HG03457 (cell line): ENCODE measurements around the gene CFAP44.
"Not testable (repeated sequence)": the region's sequence is repeated elsewhere in the genome, so short reads cannot be mapped to it uniquely, and the experiment has no call there.

Experiments used
- ATAC-seq: cut with Tn5 transposase; IDR thresholded peaks from one replicate; pipeline ENCODE4 v1.9.1; 2021; ENCODE audit warnings: moderate number of reproducible peaks; ENCODE audit not compliant: unreplicated experiment

Gene CFAP44, protein sequence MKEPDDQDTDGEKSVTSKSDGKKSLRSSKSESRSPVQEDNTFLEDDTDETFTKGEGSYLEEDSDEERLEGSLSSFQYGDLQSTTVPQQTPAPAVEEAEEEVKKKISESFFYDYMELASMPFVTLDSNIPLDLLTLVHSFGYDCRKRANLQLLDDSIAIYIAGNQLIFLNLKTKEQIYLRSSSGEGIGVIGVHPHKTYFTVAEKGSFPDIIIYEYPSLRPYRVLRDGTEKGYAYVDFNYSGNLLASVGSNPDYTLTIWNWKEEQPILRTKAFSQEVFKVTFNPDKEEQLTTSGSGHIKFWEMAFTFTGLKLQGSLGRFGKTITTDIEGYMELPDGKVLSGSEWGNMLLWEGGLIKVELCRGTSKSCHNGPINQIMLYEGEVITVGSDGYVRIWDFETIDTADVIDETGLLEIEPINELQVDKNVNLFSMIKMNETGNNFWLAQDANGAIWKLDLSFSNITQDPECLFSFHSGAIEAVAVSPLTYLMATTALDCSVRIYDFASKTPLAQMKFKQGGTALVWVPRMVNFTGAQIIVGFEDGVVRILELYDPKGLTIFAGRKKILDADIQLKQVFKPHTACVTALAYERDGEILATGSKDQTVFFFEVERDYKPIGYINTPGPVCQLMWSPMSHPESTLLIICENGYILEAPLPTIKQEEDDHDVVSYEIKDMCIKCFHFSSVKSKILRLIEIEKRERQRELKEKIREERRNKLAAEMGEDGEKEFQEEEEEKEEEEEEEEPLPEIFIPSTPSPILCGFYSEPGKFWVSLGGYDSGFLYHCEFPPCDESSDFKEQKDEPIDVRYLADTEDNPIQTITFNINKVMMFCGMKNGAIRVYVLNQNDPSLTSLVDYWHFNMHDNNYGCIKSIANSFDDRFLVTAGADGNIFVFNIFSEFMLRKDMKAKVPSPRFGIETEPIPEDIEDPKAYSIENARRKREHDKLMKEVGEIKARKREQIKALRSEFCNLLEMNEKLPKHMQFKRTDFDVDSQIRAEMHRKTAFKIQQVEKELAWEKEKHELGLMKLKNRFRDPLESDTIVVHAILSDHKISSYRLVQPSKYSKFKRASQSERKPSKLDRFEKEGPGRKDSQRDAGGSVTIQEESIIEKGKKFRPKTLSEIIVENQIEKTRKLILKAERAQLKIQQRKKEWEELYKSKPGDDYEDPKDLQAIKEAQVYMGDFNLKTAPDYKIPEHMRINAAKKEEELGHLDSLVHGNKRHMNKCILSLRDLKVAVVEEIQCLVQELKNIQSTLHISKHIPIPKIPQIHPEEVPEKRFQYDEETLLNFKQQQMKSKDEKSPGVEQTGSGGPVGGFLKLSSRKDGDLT (N-terminal part only)

DNA sequence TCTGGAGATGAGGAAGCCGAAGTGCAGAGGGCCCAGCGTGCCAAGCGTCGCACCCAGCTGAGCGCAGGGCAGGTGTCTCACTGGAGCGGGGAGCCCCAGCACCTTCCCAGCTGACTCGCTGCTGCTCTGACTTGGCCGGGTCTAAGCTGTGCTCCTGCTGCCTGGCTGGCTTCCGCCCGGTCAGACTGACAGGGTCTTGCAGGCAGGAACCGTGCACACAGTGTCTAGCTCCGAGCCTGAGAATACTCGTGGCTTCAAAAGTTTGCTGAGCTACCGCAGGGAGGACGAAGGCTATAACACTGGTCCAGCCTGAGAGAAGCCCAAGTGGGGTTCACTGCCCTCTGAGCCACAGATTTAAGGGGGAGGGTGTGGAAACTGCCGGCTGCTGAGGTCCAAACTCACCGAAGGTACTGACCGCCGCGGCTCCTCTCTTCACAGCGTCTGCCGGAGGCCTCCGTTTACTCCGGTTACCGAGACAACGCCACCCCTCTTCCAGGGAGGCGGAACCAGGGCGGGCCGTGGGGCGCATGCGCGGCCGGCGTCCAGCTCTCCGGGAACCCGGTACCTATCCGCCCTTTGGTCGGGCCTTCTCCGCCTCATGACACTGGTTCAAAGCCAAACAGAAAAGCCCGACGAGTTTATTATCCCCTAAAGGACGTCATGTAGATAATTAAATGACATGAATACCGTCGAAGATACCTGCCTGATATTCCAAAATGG lies at the start of gene CFAP44:
CFAP44 (minus strand) TSS at position 443 of the 720 bp plus-strand sequence. CDS start 7,829 bp downstream, outside the sequence.
- no peak for ATAC-seq

DNA sequence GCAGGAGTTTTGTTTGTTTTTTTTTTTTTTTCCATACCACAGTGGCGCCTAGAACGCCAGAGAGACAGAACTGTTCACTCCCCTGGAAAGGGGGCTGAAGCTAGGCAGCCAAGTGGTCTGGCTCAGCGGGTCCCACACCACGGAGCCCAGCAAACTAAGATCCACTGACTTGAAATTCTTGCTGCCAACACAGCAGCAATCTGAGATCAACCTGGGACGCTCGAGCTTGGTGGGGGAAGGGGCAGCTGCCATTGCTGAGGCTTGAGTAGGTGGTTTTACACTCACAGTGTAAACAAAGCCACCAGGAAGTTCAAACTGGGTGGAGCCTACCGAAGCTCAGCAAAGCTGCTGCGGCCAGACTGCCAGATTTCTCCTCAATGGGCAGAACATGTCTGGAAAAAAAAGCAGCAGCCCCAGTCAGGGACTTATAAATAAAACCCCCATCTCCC lies 43.9 kb upstream of the CFAP44 start:
- no peak for ATAC-seq

DNA sequence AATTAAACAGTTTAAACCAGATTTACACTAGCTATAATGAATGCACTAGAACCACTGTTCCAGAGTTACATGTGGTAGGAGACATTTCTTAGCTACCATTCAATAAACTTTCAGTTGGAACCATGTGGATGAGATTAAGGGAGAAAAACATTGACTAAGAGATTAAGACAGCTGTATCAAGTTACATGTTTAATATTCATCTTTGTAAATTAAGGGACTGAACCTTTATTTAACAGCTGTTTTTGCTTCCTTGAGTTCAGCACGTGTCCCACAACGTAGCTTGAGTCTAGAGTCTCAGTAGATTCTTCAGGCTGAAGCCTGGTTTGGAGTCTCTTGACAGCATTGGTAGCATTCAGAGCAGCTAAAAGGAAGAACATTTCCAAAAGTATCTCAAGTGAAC lies 27.2 kb upstream of the CFAP44 start:
- no peak for ATAC-seq

DNA sequence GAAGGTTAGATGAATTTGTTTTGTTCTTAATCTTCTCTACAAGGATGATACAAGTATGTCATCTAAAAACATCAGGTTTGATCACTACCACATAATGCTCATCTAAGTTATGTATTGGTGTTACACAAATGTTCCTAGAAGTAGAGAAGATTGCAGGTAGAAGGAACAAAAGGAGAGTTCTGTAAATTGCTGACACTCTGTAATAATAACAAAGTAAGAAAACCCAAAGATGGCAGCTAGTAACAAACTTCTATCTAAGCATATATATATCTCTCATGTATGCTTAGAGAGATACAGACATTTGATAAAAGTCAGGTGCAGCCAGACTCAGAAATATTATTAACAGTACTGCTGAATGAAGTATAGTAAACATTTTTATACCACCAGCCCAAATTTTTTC lies 20.2 kb upstream of the CFAP44 start:
- no peak for ATAC-seq

DNA sequence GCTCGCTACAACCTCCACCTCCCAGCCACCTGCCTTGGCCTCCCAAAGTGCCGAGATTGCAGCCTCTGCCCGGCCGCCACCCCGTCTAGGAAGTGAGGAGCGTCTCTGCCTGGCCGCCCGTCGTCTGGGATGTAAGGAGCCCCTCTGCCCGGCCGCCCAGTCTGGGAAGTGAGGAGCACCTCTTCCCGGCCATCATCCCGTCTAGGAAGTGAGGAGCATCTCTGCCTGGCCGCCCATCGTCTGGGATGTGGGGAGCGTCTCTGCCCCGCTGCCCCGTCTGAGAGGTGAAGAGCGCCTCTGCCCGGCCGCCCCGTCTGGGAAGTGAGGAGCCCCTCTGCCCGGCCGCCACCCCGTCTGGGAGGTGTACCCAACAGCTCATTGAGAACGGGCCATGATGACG lies 17.3 kb upstream of the CFAP44 start:
- ATAC-seq, result not testable (repeated sequence)

DNA sequence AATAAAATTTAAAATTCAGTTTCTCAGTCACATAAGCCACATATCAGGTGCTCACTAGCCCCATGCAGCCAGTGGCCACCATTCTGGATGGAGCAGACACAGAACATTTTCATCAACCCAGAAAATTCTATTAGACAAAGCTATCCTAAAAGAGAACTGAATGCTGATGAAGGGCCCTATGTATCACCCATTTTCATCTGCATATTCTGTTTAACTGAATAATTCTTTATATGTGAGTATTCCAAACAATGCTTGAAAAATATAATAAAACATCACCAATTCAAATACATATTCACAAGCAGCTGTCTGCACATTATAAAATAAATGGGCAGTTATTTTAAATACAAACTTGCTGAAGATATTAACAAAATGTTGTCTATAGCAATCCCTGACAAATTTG lies 14.2 kb upstream of the CFAP44 start:
- no peak for ATAC-seq

DNA sequence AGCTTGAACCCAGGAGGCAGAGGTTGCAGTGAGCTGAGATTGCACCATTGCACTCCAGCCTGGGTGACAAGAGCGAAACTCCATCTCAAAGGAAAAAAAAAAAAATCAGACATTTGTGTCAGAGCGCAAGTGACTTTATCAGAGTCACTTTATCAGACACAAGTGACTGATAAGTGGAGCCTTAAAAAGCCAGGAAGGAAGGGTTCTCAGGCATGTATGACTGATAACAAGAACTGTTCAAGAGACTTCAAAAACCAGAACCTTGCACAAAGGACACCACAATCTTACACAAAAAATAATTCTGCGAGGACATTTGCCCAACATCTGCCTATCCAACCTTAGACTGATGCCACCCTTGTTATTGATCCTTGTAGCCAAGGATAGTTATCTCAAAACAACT lies 13.3 kb upstream of the CFAP44 start:
- ATAC-seq, result no peak

DNA sequence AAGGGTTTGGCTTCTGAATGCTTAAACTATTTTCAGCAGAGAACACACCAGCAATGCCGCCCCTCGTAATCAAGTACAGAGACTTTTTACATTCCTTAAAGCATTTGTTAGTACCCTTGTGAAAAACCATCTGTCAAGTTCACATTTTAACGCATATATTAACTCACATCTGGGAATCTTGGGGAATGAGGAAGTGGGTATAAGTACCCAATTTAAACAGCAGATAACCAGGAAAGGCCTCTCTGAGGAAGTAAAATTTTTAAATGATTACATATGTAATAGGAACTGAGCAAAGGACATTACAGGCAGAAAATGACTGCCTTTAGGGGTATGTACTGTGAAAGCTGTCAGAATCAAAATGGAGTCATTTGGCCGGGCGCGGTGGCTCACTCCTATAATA lies 12.8 kb upstream of the CFAP44 start:
- no peak for ATAC-seq

DNA sequence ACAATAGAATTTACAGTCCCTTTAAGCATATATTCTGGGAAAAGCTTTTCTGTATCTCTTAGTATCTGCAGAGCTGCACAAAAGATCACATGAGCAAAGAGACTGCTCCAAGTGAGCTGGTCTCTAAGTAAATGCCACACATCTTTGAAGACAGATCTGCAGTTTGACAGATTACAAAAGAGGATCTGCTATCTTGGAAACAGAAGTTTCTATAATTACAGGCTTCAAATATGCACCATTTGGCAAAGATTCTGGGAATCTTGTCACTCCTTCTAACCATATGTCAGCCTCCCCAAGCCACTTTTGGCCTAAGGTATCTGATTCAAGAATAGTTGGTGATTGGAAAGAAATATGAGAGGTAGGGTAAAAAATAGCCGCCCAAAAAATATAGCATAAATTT lies 9.6 kb upstream of the CFAP44 start:
- ATAC-seq, result no peak

DNA sequence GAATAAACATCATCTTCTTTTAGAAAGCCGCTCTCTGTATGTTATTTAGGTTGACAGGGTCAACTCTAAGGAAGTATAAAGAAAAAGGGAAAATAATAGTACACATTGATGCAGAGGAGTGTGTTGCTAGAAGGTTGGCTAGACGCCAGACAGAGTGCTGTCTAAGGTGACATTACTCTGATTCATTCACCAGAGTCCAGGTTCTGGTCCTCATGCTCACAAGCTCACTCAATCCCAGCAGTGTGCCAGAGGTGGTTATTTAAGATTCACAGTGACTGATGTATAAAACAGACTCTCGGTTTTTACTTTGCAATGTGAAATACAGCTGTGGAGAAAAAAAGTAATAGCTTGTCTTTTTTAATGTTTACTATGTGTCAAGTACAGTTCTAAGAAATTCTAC lies 1.7 kb downstream of the CFAP44 start:
- no peak for ATAC-seq

DNA sequence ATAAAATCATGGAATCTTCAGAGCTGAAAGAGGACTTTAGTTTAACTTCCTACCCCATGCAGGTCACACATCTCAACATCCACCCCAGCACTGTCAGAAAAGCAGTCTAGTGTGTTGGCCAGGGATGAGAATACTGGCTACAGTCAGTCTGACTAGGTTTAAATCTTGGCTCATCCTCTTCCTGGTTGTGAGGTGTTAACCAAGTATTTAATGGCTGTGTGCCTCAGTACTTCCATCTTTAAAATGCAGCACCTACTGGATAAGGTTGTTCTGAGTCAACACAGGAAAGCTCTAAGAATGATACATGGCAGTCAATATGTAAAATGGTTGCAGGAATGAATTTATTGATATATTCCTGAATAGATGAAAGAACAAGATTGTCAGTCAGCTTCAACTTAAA lies 3.1 kb downstream of the CFAP44 start:
- ATAC-seq, result no peak

DNA sequence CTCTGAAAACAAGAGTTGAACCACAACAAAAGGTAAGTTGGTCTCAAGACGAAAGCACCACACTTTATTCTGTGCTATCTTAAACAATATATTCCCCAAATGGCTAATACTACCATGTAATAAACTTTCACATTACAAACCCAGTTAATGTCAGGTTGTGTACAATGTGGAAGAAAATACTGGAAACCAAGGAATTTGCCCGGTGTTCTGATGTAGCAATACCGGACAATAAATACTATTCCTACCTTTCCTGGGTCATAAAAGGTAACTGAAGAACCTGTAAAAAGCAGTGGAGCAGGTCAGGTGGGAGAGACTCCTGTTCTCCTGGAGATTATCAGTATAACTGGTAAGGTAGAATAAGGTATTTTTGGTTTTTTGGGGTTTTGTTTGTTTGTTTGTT lies 3.9 kb downstream of the CFAP44 start:
- no peak for ATAC-seq

DNA sequence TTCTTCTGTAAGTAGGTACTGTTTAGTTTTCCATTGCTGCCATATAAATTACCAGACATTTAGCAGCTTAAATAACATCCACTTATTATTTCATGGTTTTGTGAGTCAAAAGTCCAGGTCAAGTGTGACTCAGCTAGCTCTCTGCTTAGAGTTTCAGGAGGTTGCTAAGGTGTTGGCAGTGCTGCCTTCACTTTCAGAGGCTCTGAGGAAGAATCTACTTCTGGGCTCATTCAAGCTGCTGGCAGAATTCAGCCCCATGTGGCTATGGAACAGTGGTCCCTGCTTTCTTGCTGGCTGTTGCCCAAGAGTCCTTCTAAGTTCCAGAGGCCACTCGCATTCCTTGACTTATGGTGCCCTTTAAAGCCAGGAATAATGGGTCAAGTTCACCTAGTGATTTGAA lies 4.5 kb downstream of the CFAP44 start:
- ATAC-seq, result peak; percentile 40

DNA sequence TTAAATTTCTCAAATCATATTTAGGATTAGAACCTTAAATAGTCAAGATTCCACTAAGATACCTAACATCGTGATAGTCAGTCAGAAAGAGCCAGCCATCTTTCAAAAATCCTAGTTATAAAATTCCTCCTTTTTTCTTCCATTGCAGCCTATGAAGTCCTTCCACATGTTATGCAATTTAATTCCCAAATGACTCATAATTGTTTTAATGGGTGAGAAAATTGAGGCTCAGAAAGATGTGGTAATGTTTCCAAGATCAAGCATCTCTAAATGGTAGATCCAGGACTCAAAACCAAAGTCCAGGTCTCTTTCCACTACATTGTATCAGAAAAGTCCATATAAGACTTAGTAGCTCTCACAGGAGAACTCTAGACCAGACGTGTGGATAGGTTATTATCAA lies 9.5 kb downstream of the CFAP44 start:
- no peak for ATAC-seq

DNA sequence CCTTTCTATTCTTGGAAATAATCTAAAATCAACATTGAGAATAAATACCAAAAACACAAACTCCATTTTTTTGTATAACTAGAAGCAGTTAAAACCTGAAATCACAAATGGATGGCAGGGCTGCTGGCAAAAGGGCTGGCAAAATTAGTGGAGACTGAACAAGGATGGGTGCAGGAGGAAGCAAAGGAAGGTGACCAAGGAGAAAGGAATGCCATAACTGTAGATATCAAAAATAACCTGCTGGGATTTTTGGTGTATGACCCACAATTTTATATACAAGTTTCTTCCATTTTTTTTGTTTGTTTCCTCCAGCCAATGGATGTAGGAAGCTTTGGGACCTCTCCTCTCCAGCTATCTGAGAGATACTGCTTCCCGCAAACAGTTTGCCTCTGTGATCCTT lies 12.7 kb downstream of the CFAP44 start:
- no peak for ATAC-seq

DNA sequence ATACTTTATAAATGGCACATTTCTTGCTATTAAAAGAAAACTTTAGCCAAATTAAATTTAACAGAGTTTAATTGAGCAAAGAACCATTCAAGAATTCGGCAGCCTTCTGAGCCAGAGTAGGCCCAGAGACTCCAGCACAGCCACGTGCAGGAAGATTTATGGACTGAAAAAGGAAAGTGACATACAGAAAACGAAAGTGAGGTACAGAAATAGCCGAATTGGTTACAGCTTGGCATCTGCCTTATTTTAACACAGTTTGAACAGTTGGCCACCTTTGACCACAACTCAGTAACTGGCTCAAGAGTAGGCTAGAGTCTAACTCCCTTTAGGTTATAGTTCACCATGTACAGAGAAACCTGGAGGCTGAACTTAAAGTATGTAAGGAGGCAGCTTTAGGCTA lies 17.6 kb downstream of the CFAP44 start:
- peak; percentile 50 for ATAC-seq

DNA sequence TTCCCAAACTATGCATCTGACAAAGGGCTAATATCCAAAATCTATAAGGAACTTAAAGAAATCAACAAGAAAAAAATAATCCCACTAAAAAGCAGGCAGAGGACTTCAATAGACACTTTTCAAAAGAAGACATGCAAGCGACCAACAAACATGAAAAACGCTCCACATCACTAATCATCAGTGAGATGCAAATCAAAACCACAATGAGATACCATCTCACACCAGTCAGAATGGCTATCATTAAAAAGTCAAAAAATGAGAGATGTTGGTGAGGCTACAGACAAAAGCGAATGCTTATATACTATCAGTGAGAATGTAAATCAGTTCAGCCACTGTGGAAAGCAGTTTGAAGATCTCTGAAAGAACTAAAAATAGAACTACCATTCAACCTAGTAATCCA lies 20.2 kb downstream of the CFAP44 start:
- ATAC-seq, result no peak

DNA sequence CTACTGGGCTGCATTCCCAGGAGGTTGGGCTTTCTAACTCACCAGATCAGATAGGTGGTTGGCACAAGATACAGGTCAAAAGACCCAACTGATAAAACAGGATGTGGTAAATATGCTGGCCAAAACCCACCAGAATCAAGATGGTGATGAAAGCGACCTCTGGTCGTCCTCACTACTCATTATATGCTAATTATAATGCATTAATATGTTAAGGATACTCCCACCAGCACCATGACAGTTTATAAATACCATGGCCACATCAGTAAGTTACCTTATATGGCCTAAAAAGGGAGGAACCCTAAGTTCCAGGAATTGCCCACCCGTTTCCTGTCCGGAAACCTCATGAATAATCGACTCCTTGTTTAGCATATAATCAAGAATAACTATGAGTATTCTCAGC lies 31.6 kb downstream of the CFAP44 start:
- ATAC-seq, result no peak

DNA sequence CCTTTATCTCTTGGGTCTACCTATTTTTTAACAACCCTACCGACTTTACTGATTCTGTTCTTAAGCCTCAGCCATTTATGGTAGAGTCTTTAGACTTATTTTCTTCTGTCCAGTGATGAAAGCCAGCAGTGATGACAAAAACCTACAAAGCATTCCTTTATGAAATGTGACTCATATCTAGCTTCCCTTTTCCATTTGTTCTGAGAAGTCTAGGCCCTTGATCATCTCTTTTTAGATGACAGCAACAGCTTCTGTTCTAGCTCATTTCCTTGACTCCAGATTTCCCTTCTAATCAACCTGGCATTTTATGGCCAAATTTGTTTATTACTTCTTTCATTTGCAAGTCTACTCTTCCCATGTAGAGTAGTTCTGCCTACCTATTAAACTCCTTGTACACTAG lies 36.1 kb downstream of the CFAP44 start:
- no peak for ATAC-seq

DNA sequence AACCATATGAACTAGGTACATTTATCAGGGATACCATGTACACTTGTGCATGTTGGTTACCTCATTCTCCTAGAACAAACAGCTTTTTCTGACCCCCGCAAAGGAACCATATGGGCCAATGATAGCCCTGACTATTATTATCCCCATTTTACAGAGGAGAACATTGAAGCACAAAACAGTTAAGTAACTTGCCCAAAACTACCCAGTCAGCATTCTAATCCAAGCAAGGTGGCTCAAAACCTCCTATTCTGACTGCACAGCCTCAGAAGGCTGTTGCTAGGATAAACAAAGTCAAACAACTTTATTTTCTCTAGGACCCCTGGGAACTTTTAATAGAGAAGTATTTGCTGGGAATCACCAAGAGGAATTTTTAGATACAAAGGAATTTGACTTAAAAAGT lies 36.7 kb downstream of the CFAP44 start:
- ATAC-seq, result no peak
